ENCODE data around the gene CDH20. TPM values are rescaled to one million over a fixed set of nuclear protein-coding genes. Genes with fewer than 3 reads are reported as not detected.

CDH20 gene
- total RNA-seq, 2 experiments from 2014 or later = not detected

DNA sequence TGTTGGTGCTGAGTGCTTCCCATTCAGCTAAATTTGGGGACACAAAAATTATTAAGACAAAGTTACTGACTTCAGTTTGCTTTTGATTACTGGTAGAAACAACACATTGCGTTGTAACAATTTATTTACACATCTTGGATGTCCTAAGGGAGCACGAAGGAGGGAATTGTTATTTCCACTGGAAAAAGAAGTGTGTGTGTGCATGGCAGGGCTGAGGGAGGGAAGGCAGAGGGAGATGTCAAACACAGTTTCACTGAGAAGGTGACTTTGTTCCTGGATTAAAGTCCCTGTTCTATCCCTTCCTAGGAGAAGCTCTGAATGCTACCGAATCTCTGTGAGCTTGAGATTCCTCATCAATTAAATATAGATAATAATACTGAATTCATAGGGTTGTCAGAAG lies 3.8 kb upstream of the CDH20 start:
- H3K9me3 Mint-ChIP-seq (ENCODE audit: insufficient read depth) = no peaks in the 10 kb centered on the region
- ATAC-seq = no peak
- no peaks in the 10 kb centered on the region for H3K4me1 Mint-ChIP-seq (ENCODE audit: low read depth)
- POLR2A ChIA-PET = no interaction called here
- no peaks in the 10 kb centered on the region for H3K36me3 Mint-ChIP-seq (ENCODE audit: low read depth)
- peaks cover 10% of the 10 kb centered on the region for H3K27me3 Mint-ChIP-seq (ENCODE audit: low read depth)
- CTCF ChIA-PET = no interaction called here
- H3K27ac Mint-ChIP-seq = no peak overlapping the region
- DNase-seq = no peak
- H3K4me3 Mint-ChIP-seq = no peak overlapping the region

DNA sequence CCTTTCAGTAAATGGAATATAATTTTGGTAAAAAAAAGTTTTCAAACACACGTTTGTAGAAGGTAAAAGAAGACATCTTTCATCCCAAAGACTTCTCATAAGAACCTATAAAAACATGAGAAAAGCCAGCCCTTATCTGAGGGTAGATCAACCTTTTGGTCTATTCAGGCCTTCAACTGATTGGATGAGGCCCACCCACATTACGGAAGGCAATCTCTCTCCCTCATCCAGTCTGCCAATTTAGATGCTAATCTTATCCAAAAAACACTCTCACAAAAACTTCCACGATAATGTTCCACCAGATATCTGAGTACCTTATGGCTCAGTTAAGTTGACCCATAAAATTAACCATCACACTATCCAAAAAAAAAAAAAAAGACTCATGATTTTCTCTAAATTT lies 2.2 kb upstream of the CDH20 start:
- H3K9me3 Mint-ChIP-seq (ENCODE audit: insufficient read depth) = no peaks in the 10 kb centered on the region
- CTCF ChIA-PET = no interaction called here
- no peak overlapping the region for H3K27ac Mint-ChIP-seq
- DNase-seq (no peak), ATAC-seq (no peak)
- H3K36me3 Mint-ChIP-seq (ENCODE audit: low read depth) = no peaks in the 10 kb centered on the region
- no peak overlapping the region for H3K4me3 Mint-ChIP-seq
- H3K4me1 Mint-ChIP-seq (ENCODE audit: low read depth) = no peaks in the 10 kb centered on the region
- POLR2A ChIA-PET = no interaction called here
- H3K27me3 Mint-ChIP-seq (ENCODE audit: low read depth) = peaks cover 24% of the 10 kb centered on the region

DNA sequence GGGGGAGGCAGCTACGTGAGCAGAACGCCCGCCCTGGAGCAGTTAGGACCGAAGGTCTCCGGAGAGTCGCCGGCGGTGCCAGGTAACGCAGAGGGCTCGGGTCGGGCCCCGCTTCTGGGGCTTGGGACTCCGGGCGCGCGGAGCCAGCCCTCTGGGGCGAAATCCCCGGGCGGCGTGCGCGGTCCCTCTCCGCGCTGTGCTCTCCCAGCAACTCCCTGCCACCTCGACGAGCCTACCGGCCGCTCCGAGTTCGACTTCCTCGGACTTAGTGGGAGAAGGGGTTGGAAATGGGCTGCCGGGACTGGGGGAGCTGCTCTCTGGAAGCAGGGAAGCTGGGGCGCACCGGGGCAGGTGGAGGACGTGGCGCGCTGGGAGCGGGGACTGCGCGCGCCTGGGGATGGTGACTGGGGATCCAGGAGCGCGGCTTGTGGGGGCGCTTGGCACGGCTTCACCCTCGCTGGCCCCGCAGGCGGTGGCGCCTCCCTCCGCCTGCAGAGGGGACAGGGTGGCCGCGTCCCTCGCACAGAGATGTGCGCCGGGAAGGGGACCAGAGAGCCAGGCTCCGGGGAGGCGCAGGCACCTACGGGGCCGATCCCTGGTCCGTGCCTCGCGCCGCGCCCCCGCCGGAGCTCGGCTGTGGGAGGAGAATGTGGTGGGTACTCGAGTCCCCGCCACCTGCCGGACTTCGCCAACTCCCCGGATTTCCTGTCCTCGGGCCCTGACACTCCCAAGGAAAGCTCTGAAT lies 688 bp downstream of the CDH20 start:
- Mint-ChIP-seq H3K27me3 (ENCODE audit: low read depth) (peaks cover 24% of the 10 kb centered on the region), H3K27ac (no peak overlapping the region), H3K4me3 (no peak overlapping the region), H3K36me3 (ENCODE audit: low read depth) (no peaks in the 10 kb centered on the region), H3K9me3 (ENCODE audit: insufficient read depth) (no peaks in the 10 kb centered on the region), H3K4me1 (ENCODE audit: low read depth) (no peaks in the 10 kb centered on the region)
- POLR2A ChIA-PET = no interaction called here
- CTCF ChIA-PET = no interaction called here
- DNase-seq (no peak), ATAC-seq (no peak)

DNA sequence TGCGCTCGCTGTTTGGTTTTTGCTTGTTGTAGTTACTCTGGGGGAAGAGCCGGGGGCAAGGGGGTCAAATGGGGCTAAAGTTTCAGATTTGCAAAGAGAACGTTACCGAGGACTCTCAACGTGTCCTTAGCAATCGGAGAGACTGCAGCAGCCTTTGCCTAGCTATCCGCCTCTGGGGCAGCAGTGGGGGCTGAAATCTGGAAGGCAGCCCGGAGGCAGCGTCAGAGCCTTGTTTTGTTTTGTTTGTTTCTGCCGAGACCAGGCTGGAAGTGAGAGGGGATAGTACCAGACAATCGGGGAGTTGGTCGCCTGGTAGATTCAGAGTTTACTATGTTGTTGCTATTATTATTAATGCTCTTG lies 1.2 kb downstream of the CDH20 start:
- Mint-ChIP-seq H3K27ac (no peak overlapping the region), H3K4me1 (ENCODE audit: low read depth) (no peaks in the 10 kb centered on the region), H3K4me3 (no peak overlapping the region), H3K27me3 (ENCODE audit: low read depth) (peaks cover 24% of the 10 kb centered on the region), H3K36me3 (ENCODE audit: low read depth) (no peaks in the 10 kb centered on the region), H3K9me3 (ENCODE audit: insufficient read depth) (no peaks in the 10 kb centered on the region)
- no peak for ATAC-seq
- DNase-seq = no peak
- POLR2A ChIA-PET = no interaction called here
- CTCF ChIA-PET = no interaction called here

DNA sequence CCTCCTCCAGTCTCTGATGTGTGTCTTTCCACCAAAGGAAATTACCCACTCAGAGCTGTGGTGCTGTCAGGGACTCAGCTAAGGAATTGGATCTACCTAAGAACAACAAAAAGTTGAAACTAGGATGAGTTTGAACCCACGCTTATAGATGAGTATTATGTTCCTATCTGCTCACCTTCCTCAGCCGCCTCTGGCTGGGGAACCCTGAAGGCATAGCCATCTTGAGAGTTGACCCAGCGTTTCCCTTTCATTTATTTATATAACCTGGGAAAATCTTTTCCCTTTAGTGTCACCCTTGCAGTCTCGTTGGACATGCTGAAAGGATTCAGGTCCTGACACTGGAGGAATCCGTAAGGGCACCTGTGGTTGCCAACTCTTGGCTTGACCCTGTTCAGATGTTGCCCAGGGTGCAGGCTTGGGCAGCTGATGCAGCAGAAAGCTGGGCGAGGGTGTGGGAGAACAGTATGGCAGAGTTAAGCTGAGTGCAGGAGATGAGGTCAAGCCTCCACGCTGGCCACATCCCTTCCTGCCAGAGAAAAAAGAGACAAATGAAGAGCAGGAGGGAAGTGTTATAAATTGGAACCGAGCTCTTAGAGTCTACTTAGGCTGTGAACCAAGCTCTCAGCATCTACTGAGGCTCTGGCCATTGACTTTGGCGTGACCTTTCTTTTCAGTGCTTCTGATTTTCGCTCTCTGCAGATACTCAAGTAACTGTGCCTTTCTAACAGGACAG lies 1.9 kb downstream of the CDH20 start:
- Mint-ChIP-seq H3K27me3 (ENCODE audit: low read depth) (peaks cover 24% of the 10 kb centered on the region), H3K4me3 (no peak overlapping the region), H3K36me3 (ENCODE audit: low read depth) (no peaks in the 10 kb centered on the region), H3K9me3 (ENCODE audit: insufficient read depth) (no peaks in the 10 kb centered on the region), H3K4me1 (ENCODE audit: low read depth) (no peaks in the 10 kb centered on the region), H3K27ac (no peak overlapping the region)
- POLR2A ChIA-PET = no interaction called here
- DNase-seq (no peak), ATAC-seq (no peak)
- CTCF ChIA-PET = no interaction called here

DNA sequence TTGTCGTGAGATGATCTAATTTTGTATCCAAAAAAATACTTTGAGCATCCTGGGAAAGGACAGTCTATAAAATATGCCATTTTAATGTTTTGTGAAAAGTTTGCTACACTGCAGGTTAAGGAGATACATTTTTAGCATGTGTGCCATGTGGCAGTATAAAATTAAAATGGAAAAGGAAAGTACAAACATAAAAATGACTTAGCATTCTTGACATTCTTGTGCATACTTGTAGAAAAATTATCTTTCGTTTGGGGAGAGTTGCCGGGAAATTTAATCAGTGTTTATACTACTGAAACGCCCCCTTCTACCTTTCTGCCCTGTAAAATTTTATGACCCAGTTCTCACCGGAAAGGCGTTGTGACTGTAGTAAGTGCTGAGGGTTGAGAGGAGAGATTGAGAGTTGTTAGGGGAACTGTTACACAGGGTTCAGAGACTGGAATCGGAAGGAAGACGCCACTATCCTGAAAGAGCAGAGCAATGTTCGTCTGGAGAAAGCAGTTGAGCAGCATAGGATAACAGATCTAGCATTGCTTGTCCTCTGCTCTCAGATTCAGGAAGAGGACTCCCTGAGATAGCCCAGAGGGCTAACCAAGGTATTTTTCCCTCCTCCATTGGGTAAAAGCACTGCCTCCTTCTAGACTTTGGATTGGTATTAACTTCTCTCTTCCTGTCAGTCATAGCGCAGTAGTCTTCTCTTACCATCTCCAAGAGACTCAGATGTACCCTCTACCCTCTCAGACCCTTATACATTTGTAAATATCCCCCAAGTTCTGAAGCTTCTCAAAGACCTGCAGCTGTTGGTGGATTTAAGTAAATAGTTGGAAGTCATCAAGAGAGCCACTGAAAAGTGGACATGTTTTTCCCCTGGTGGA lies 2.7 kb downstream of the CDH20 start:
- DNase-seq (no peak), ATAC-seq (no peak)
- ChIA-PET CTCF (no interaction called here), POLR2A (no interaction called here)
- no peak overlapping the region for H3K27ac Mint-ChIP-seq
- H3K4me1 Mint-ChIP-seq (ENCODE audit: low read depth) = no peaks in the 10 kb centered on the region
- H3K9me3 Mint-ChIP-seq (ENCODE audit: insufficient read depth) = no peaks in the 10 kb centered on the region
- no peaks in the 10 kb centered on the region for H3K36me3 Mint-ChIP-seq (ENCODE audit: low read depth)
- H3K4me3 Mint-ChIP-seq = no peak overlapping the region
- peaks cover 22% of the 10 kb centered on the region for H3K27me3 Mint-ChIP-seq (ENCODE audit: low read depth)

DNA sequence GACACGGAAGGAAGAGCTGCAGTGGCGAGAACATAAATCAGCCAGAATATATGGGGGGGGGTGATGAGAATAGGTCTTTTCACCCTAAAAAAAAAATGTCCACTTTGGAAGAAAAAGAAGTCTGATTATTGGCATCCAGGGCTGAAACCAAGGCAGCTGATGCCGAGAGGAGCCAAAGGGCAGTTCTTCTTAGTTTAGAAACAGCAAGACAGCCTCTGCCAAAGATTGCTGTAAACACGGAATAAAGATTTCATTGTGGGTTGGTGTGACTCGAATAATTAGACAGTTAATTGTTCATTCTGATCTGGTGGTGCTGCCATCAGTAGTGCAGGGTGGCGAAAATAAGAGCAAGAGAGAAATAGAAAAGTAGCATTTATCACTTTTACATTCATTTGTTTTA lies 3.5 kb downstream of the CDH20 start:
- ChIA-PET CTCF (no interaction called here), POLR2A (no interaction called here)
- no peaks in the 10 kb centered on the region for H3K9me3 Mint-ChIP-seq (ENCODE audit: insufficient read depth)
- H3K4me1 Mint-ChIP-seq (ENCODE audit: low read depth) = no peaks in the 10 kb centered on the region
- no peak for ATAC-seq
- DNase-seq = no peak
- no peak overlapping the region for H3K4me3 Mint-ChIP-seq
- no peak overlapping the region for H3K27ac Mint-ChIP-seq
- no peaks in the 10 kb centered on the region for H3K36me3 Mint-ChIP-seq (ENCODE audit: low read depth)
- H3K27me3 Mint-ChIP-seq (ENCODE audit: low read depth) = peaks cover 22% of the 10 kb centered on the region

DNA sequence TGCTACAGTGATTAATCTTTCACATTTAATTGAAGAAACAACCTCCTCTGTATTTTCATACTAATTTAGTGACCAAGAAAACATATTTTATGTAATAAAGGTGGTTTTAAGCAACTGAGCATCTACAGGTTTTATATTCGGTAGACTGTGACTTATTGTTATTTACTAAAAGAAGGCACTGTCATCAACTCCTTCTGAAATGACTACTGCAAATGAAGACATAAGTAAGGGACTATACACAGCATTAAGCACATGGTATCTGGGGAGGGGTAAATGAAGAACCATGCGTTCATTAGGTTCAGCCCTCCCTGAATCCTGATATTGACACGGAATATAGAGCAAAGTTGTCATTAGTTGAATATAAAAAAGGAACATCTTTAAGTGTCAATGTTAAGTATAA lies 4.3 kb downstream of the CDH20 start:
- H3K4me3 Mint-ChIP-seq = no peak overlapping the region
- ChIA-PET CTCF (no interaction called here), POLR2A (no interaction called here)
- no peak for ATAC-seq
- no peaks in the 10 kb centered on the region for H3K36me3 Mint-ChIP-seq (ENCODE audit: low read depth)
- no peak for DNase-seq
- no peaks in the 10 kb centered on the region for H3K4me1 Mint-ChIP-seq (ENCODE audit: low read depth)
- peaks cover 22% of the 10 kb centered on the region for H3K27me3 Mint-ChIP-seq (ENCODE audit: low read depth)
- H3K27ac Mint-ChIP-seq = no peak overlapping the region
- no peaks in the 10 kb centered on the region for H3K9me3 Mint-ChIP-seq (ENCODE audit: insufficient read depth)

DNA sequence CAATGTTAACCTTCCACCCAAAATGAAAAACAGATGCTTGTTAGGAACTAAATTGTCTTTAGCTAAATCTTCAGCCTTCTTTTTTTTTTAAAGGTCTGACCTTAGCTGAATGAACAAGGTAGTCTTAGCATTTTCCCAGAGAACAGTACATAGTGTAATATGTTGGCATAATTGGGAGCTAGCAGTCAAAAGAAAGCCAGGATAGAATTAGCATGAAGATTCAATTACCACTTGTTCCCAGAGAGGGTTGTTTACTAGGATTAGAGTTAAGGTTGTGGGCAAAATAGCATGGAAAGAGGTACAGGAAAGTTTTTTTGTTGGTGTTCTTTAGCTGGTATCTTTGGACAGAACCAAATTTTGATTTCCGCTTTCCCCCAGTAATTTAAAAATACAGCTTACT lies 6.9 kb downstream of the CDH20 start:
- Mint-ChIP-seq H3K4me1 (ENCODE audit: low read depth) (no peaks in the 10 kb centered on the region), H3K27me3 (ENCODE audit: low read depth) (peaks cover 7% of the 10 kb centered on the region), H3K9me3 (ENCODE audit: insufficient read depth) (no peaks in the 10 kb centered on the region), H3K27ac (no peak overlapping the region), H3K36me3 (ENCODE audit: low read depth) (no peaks in the 10 kb centered on the region), H3K4me3 (no peak overlapping the region)
- CTCF ChIA-PET = interaction anchor here (1.0 kb wide), 1 partner anchor 18 kb away, joined by 3 read pairs; no protein-coding TSS in a partner anchor
- no peak for ATAC-seq
- POLR2A ChIA-PET = no interaction called here
- no peak for DNase-seq

DNA sequence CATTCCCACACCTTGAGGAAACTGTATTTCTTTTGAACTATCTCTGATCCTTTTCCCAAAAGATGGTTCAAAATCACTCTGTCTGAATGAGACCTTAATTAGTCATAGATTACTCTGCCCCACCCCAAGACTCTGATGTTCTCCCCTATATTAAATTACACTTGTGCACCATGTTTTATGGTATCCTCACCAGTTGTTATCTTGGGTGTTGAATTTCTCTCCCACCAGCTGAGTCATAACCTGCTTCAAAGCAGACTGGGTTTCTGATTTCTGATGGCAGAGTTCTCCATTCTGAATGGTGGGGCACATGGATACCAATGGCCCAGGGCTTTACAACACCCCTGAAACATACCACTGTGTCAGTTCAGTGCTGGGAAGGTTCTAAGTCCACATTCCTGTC lies 15.0 kb downstream of the CDH20 start:
- H3K4me1 Mint-ChIP-seq (ENCODE audit: low read depth) = no peaks in the 10 kb centered on the region
- CTCF ChIA-PET = no interaction called here
- POLR2A ChIA-PET = interaction anchor here (0.6 kb wide), 1 partner anchor 1737 kb away, joined by 3 read pairs; no protein-coding TSS in a partner anchor
- DNase-seq (no peak), ATAC-seq (no peak)
- H3K27me3 Mint-ChIP-seq (ENCODE audit: low read depth) = no peaks in the 10 kb centered on the region
- H3K36me3 Mint-ChIP-seq (ENCODE audit: low read depth) = no peaks in the 10 kb centered on the region
- H3K9me3 Mint-ChIP-seq (ENCODE audit: insufficient read depth) = no peaks in the 10 kb centered on the region
- no peak overlapping the region for H3K4me3 Mint-ChIP-seq
- no peak overlapping the region for H3K27ac Mint-ChIP-seq

DNA sequence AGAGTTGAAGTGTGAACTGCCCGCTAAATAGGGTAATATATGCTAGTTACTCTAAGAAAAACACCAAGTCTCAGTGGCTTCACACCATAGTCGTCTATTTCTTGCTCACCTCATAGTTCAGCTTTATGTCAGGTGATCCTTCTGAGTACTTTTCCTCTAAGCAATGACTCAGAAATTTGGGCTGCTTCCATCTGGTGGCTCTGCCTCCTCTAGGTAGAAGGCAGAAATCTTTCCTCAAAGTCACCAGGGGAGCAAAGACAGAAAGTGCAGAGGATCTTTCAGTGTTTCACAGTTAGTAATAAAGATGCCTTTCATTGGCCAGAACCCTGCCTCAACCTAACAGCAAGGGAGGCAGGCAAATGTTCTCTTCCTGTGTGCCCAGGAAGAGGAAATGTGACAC lies 17.3 kb downstream of the CDH20 start:
- Mint-ChIP-seq H3K36me3 (ENCODE audit: low read depth) (no peaks in the 10 kb centered on the region), H3K4me1 (ENCODE audit: low read depth) (no peaks in the 10 kb centered on the region), H3K27ac (no peak overlapping the region), H3K9me3 (ENCODE audit: insufficient read depth) (no peaks in the 10 kb centered on the region), H3K27me3 (ENCODE audit: low read depth) (no peaks in the 10 kb centered on the region), H3K4me3 (no peak overlapping the region)
- ChIA-PET CTCF (no interaction called here), POLR2A (no interaction called here)
- DNase-seq = no peak
- ATAC-seq = no peak

DNA sequence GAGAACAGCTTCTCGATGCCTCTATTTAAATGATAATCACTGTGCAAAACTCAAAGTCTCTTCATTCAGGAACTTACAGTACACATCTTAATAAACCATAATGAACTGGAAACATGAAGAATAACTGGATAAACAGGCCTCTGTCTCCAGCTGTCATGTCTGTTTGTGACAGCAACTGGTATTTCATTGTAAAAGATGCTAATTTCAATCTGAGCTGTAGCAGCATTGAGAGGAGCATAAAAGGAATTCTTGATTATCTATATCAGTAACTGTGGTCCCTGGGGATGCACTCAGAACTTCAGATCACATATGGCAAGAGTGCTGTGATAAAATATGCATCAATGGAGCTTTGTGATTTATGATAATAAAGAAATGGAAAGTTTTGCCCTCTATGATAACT lies 18.8 kb downstream of the CDH20 start:
- CTCF ChIA-PET = no interaction called here
- Mint-ChIP-seq H3K27me3 (ENCODE audit: low read depth) (no peaks in the 10 kb centered on the region), H3K36me3 (ENCODE audit: low read depth) (no peaks in the 10 kb centered on the region), H3K27ac (no peak overlapping the region), H3K4me3 (no peak overlapping the region), H3K4me1 (ENCODE audit: low read depth) (no peaks in the 10 kb centered on the region), H3K9me3 (ENCODE audit: insufficient read depth) (no peaks in the 10 kb centered on the region)
- DNase-seq = no peak
- POLR2A ChIA-PET = no interaction called here
- no peak for ATAC-seq
